GM12801 (cell line): Measurements from ENCODE around the gene HOXB8.

Source experiments
- TF ChIP-seq, protein P1 (sequence below): IDR thresholded peaks from one replicate; pipeline ENCODE4 v1.5.1; 2011; ENCODE audit warnings: control low read depth; ENCODE audit not compliant: insufficient read length; ENCODE audit errors: extremely low read depth

The HOXB8 gene

DNA sequence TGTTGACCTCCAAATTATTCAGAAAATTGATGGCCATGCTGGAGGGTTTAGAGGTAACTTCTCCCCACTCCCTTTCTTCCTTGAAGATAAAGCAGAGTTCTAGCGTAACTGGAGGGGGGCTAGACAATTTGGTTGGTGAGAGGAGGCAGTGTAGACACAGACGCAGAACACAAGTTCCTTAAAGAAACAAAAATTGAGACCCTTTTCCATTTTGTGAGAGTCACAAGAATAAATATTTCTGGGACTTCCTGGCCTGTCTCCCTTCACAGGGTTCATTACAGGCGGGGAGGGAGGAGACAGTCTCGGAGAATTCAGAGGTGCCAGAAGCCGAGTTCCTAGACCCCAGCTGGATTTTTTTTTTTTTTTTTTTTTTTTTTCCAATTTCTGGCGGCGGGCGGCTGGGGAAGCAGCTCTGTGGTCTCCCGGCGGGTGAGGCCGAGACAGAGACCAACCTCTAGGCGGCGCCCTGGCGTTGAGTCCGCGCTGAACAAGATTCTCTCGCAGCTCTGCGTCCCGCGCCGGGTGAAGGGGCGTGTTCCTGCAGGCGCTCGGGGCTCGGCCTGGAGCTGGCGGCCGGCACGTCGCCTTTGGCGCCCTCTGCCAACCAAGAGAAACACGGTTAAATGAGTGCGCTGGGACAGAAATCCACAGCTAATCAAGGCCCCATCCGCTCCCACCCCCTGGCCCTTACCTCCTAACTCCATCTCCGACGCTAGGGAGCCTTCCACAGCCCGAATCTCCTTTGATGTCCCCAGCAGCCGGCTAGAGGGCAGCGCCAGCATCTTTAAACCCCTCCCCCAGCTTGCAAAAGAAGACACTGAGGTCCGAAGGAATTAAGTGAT is 21.3 kb upstream of the HOXB8 start:
- TF ChIP-seq, protein P1, sequence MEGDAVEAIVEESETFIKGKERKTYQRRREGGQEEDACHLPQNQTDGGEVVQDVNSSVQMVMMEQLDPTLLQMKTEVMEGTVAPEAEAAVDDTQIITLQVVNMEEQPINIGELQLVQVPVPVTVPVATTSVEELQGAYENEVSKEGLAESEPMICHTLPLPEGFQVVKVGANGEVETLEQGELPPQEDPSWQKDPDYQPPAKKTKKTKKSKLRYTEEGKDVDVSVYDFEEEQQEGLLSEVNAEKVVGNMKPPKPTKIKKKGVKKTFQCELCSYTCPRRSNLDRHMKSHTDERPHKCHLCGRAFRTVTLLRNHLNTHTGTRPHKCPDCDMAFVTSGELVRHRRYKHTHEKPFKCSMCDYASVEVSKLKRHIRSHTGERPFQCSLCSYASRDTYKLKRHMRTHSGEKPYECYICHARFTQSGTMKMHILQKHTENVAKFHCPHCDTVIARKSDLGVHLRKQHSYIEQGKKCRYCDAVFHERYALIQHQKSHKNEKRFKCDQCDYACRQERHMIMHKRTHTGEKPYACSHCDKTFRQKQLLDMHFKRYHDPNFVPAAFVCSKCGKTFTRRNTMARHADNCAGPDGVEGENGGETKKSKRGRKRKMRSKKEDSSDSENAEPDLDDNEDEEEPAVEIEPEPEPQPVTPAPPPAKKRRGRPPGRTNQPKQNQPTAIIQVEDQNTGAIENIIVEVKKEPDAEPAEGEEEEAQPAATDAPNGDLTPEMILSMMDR: no peak

DNA sequence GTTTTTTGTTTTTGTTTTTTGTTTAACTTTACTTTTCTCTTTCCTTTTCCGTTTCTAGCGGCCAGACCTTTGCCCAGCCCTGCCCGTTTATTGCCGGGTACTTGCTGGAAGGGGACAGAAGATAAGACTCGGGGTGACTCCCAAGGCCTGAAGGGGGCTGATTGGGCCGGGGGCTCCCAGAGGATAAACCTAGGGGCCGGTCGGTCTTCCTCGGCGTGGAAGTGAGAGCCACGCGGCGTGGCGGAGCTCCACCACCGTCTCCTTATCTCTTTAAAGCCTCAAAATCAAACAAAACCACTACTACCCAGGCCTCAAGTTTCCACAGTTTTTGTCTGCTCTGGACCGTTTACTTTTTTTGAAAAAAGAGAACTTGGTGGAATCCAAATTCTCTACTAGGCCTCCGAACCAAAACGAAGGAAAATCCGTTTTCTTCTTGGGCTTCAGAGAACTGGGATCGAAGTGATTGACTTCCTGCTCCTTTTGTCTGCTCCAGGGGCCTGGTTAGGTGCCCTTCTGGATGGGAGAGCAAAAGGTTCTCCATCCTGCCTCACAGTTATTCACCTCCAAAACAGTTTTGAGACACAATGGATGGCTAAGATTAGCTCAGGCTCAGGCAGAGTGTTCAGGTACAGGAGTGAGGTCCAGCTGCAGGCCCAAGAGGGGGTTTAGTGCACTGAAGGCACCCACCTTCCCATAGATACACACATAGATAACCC is 19.6 kb upstream of the HOXB8 start:
- TF ChIP-seq, protein P1: no peak

DNA sequence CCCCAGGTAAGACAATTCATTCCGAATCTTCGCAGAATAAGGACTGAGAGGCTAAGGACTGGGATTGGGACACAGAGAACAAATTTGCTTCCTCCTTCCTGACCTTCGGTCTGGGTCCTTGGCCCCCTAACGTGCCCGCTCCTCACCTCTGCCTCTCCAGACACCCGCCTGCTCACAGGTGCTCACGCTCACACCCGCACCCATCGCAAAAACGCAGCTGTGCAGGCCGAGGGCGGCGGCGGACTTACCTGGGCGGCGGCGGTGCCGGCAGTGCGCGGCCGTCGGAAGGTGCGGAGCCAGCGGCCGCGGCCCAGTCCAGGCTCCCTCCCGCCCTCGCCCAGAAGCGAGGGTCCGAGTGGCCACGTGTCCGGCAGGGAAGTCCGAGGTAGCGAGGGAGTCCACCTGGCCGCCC is 18.2 kb upstream of the HOXB8 start:
- TF ChIP-seq, protein P1: no peak

DNA sequence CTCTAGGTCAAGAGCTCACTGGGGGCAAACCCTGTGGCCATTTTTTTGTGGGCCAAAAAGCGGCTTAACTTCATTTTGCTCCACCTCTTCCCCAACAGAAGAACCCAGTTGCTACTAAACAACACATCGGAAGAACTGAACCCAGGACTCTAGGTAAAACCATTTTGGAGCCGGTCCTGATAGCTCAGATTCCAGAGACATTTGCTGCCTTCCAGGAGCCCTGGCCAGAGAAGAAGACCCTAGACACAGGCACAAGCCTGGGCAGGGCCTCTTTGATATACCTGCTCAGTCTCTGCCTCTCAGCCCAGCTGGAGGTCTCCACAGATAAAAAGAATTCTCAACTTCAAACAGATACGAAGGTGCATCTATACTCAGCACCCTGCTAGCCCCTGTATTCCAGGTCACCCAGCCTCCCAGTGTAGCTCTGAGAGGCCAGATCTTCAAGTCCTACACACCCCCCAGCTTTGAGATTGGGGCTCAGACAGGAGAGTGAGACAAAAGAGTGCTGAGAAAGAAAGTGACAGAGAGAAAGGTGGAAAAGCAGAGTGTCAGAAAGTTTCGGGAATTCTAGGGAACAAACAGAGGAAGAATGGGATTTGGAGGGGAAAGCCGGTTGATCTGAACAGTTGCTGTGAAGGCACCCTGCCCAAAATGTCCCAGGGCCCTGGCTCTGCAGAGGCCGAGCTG is 17.6 kb upstream of the HOXB8 start:
- TF ChIP-seq, protein P1: no peak

DNA sequence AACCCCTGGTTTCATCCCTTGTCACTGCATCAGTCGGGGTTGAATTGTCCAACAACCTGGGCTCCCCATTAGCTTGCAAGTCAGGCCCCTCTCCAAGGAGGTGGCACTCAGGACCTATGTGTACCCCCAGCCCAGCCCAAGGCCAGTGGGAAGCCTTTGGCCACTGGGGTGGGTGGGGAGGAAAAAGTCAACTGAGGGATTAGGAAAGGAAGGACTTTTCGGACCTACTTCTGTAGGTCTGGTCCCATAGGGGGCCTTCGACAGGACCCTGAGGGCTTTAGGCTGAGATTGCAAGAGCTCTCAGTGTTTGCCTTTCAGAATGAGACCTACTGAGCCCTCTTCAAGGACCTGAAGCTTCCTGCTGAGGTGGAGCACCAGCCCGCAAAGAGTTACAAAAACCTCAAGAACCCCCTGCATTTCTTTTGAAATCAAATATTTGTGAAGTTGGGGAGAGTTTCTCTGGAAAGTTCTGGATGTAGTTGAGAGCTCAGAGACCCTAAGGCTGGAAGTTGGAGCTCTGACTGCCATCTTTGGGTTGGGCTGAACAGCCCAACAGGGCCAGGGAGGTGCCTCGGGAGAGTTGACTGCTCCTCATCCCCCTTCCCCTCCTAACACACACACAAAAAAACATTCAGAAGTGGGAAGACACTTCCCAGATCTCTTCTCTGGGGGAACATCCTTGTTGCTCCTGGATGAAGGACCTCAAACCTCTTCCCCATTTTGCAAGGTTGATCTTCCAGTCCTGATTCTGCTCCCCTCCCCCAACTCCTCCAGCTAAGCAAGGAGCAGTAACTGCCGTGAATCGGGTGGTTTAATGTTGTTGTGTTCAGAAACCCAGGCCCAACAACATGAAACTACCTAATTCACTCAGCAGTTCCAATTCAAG is 16.8 kb upstream of the HOXB8 start:
- TF ChIP-seq, protein P1: no peak

DNA sequence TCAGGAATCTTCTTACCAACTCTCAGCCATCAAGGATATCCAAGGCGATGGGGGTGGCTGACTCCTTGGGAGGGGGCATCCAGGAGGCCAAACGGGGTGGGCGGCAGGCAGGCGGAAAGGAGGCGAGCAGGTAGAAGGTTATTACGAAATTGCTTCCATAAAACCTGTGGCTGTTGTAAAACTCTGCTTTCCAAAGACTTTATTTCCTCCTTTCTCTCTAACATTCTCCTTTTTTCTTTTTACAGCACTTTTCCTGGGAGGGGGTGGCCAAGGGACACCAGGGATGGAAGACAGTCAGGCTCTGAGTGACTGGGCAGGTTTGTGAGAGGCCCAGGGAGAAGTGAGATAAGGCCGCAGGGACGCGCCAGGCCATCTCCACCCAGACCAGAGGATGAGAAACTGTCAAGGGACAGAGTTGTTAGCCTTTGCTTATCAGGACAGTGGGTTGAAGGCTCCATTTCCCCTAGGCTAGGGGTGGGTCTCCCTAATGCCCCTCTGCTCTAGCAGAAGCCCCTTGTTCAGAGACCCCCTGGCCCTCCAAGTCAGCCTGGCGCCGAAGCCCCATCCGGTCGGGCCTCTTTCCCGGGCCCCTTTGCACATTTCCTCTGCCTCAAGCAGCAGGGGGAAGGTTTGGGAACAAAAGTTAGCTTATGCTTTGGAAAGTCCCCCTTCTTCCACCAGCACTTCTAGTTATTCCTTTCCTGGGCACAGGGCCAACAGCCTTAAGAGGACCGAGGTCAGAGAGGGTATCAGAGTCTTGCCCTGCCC is 16.0 kb upstream of the HOXB8 start:
- TF ChIP-seq, protein P1: no peak
